ENCODE measurements around the gene MCC.
"Not testable (repeated sequence)": the region's sequence is repeated elsewhere in the genome, so short reads cannot be mapped to it uniquely, and the experiment has no call there.

The MCC gene

GRCh38 chr5:113427871-113428574 lies 60.2 kb downstream of the MCC start:
- DNase-seq (ENCODE audit: extremely low read depth in 1 of 2, low read depth in 1 of 2): no peak

- DNase-seq (ENCODE audit: extremely low read depth in 1 of 2, low read depth in 1 of 2): no peak
These were observed 62.3 kb downstream of the MCC start for GRCh38 chr5:113425909-113426308.

DNA sequence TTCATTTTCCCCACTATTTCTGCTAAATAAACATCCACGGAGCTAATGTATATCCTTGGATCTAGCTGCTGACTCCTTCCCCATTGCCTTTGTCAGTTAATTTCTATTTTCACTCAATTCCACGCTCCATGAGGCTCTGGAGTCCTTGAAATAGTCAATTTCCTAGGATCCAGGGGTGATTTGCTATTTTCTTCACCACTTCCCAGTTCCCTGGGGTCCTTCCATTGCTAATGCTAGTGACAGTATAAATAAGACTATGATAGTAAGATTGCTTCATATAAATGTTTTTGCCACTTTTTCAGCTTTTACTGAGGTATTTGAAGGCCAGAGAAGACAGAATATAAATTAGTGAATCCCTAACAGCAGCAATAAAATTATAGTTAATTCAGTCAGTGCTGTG lies 66.6 kb downstream of the MCC start:
- DNase-seq (ENCODE audit: extremely low read depth in 1 of 2, low read depth in 1 of 2): no peak

DNA sequence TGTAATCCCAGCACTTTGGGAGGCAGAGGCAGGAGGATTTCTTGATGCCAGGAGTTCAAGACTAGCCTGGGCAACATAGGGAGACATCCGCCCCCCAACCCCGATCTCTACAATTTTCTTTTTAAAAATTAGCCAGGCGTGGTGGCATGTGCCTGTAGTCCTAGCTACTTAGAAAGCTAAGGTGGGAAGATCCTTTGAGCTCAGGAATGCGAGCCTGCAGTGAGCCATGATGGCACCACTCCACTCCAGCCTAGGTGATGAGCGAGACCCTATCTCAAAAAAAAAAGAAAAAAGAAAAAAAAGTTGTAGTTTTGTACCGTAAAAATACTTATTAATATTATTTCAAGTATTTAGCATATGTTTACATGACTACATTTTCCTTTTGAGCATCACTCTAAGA lies 82.7 kb downstream of the MCC start:
- DNase-seq (ENCODE audit: extremely low read depth in 1 of 2, low read depth in 1 of 2): no peak

- DNase-seq (ENCODE audit: extremely low read depth in 1 of 2, low read depth in 1 of 2): no peak
These were observed 84.0 kb downstream of the MCC start for GRCh38 chr5:113404269-113404668.

- not testable (repeated sequence) for DNase-seq (ENCODE audit: extremely low read depth in 1 of 2, low read depth in 1 of 2)
These were observed 90.3 kb downstream of the MCC start for GRCh38 chr5:113397986-113398385.

DNA sequence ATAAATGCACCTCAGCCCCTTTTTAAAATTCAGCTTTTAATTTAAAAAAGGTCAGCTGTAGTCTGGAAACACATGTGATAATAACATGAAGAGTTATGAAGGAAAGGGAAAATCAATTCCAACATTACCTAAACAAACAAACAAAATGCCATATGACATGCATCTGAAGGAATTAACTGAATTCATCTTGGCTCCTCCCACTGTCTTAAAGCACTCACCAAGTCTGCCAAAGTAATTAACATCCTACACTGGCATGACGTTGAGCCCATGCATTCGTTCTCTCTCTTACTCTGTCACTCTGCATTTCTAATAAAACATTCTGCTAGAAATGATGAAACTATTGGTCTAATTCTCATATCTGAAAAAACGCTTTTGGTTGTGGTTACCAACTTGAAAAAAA lies 91.2 kb downstream of the MCC start:
- DNase-seq (ENCODE audit: extremely low read depth in 1 of 2, low read depth in 1 of 2): no peak

DNA sequence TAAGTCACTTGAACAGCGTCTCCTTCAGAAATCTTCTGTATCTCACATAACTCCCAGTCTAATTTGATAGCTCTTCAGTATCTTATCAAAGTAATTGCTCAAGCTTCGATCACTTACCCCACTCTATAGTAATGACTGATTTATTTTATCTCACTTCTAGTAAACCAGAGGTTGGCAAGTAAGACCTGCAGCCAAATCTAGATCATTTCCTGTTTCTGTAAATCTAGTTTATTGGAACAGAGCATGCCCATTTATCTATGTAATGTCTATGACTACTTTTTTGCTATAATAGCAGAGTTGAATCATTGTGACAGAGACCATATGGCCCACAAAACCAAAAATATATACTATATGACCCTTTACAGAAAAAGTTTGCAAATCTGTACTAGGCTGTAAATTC lies 93.6 kb downstream of the MCC start:
- DNase-seq (ENCODE audit: extremely low read depth in 1 of 2, low read depth in 1 of 2): no peak

DNA sequence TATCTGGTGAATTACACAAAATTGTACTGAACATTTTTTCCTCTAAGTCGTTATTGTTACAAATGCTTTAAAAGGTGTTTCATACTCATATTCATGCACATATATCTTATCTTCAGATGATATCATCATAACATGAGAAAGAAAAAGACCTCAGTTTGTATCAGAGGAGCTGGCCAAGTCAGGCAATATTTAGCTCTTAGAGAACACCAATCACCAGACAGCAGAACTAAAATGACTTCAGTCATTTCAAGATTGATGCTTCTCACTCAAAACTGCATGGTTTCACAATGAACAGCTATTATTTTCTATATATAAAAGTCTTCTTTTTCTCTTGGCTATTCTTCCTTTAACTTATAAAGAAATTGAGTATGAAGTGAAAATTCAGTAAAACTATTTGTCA lies 98.0 kb downstream of the MCC start:
- no peak for DNase-seq (ENCODE audit: extremely low read depth in 1 of 2, low read depth in 1 of 2)

DNA sequence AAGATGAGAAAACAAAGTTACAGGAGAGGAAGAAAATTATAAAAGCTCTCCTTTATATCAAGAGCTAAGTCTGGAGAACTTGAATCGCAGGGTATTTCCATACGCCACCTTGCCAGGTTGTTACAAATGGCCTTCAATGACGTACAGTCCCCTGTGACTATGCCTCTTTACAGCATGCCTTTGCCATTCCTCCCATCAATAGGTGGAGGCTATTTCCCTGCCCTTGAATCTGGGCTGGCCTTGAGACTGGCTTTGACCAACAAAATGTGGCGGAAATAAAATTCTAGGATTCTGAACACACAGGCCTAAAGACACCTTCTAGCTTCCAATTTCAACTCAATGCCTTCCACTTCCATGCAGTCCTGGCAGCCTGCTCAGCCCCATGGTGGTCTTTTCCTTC lies 99.1 kb downstream of the MCC start:
- DNase-seq (ENCODE audit: extremely low read depth in 1 of 2, low read depth in 1 of 2): no peak

- no peak for DNase-seq (ENCODE audit: extremely low read depth in 1 of 2, low read depth in 1 of 2)
These were observed 100.4 kb downstream of the MCC start for GRCh38 chr5:113387844-113388243.

DNA sequence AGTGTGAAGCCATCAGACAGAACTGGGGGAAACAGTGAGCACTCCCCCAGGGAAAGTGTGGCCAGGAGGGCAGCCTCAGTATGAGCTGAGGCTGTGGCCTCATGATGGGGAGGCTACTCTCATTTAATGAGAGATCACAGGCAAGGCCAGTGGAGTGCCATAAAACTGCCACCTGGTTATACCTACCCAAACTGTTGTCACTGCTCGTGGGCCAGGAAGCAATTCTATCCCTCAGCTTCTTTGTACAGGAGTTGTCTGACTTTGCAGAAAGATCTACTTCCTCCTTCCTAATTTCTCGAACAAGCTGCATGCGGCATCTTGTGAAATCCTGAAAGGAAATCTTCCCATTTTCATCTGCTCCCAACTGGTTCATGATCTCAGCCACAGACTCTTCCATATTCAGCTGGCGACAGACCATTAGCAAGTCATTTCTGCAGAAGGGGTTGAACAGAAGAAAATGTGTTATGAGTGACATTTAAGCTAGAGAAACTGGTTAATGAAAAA lies 103.4 kb downstream of the MCC start:
- no peak for DNase-seq (ENCODE audit: extremely low read depth in 1 of 2, low read depth in 1 of 2)

DNA sequence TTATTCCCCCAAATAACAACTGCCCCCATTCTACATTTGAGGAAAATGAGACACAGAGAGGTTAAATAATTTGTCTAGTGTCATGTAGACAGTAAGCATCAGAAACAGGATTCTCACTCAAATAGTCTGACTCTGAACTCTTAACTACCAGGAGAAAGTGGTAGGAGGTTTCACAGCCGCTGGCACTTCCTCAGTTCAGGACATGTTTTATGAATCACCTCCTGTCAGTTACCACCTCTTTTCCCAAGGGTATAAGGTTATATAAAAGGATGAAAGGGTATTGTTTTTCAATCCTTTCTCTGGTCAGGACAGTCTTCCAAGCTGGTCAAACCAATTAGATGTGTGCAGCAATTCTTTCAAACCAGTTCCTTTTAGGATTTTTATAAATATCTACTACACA lies 105.5 kb downstream of the MCC start:
- no peak for DNase-seq (ENCODE audit: extremely low read depth in 1 of 2, low read depth in 1 of 2)

DNA sequence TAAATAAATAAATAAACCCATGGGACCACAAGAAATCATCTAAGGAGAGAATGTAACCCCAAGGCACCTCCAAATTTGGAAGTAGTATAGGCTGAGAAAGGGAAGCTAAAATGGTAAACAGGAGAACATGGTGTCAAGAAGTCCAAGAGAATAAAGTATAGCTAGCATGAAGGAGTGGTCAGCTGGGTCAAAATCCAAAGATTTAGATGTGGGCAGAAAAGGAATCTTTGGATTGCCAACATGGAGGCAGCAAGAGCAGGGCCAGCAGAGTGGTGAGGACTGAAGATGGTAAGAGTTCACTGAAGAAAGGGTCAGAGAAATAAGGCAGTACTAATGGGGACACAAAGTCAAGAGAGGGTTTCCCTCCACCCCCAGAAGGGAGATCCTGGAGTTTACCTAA lies 106.5 kb downstream of the MCC start:
- no peak for DNase-seq (ENCODE audit: extremely low read depth in 1 of 2, low read depth in 1 of 2)

DNA sequence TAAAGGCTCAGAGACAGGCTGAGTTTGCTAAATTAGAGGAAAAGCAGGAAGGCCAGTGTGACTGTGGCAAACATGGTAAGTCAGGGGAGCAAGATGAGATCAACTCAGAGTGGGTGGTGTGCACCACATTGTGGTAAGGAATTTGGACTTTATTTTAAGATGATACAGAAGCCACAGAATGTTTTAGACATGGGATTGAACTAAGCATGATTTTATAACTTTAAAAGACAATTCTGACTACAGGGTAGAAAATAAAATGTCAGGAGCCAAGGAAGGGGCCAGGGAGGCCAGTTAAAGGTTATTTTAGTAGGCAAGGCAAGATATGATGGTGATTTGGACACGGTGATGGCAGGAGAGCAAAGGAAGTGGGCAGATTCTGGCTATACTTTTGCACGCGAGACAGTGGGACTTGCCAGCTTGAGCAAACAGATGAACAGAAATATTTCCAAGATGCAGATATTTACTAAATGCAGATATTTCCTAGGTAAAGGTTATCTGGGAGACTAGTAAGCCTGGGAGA lies 107.4 kb downstream of the MCC start:
- no peak for DNase-seq (ENCODE audit: extremely low read depth in 1 of 2, low read depth in 1 of 2)

DNA sequence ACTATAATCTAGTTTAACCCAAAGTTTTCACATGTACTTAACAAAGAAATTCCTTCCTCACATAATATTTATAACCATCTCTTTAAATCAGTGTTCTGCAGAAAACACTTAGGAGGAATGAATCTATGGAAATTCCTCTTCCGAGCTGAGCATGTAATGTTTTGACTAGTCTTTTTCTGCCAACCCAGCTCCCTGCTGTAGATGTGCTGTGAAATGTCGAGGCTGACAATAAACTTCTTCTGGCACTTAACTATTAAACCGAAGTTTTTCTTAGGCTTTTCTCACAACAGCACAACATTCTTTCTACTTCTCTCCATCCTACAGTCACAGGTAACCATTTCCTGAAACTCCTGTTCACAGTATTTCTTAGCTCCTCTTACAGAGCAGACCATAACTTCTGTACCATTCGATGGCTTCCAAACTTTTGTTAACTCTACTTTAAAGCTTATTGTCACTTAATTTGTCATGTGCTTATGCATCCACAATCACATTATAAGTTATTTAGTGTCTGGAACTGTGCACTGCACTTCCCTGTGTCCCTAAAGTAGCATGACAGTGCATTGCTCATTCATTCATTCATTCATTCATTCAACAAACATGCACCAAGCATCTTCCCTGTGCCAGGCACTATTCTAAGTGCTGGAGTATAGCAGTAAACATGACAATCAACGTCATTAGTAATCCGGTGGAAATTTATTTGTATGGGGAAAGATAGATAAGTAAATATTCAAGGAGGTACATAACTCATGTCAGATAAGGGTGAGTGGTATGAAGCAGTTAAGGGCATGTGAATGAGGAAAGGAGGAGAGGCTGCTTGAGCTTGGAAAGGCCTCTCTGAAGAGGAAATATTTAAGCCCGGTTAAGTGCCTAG lies 108.1 kb downstream of the MCC start:
- DNase-seq (ENCODE audit: extremely low read depth in 1 of 2, low read depth in 1 of 2): no peak

GRCh38 chr5:113378959-113379541 lies 109.2 kb downstream of the MCC start:
- DNase-seq (ENCODE audit: extremely low read depth in 1 of 2, low read depth in 1 of 2): peak in 1 of 2 donors; percentile 22

DNA sequence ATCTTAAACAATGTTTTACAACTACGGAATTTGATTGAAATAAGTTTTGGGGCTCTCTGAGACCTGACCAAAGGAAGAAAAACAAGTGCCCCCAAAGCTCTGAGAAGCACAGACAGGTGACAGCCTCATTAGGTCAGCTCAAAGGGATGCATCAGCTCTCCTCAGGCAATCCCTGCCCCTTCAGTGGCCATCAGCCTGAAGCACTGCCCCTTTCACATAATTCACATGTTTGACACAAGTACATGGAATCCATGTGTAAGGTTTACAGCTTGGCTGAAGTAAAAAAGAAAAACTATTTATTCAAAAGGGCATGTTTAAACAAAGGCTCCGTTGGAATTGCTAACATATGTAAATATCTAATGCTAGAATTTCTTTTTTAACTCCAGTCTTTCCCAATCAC lies 109.7 kb downstream of the MCC start:
- no peak for DNase-seq (ENCODE audit: extremely low read depth in 1 of 2, low read depth in 1 of 2)

GRCh38 chr5:113378081-113378480 lies 110.2 kb downstream of the MCC start:
- DNase-seq (ENCODE audit: extremely low read depth in 1 of 2, low read depth in 1 of 2): no peak

GRCh38 chr5:113376640-113377039 lies 111.6 kb downstream of the MCC start:
- no peak for DNase-seq (ENCODE audit: extremely low read depth in 1 of 2, low read depth in 1 of 2)

DNA sequence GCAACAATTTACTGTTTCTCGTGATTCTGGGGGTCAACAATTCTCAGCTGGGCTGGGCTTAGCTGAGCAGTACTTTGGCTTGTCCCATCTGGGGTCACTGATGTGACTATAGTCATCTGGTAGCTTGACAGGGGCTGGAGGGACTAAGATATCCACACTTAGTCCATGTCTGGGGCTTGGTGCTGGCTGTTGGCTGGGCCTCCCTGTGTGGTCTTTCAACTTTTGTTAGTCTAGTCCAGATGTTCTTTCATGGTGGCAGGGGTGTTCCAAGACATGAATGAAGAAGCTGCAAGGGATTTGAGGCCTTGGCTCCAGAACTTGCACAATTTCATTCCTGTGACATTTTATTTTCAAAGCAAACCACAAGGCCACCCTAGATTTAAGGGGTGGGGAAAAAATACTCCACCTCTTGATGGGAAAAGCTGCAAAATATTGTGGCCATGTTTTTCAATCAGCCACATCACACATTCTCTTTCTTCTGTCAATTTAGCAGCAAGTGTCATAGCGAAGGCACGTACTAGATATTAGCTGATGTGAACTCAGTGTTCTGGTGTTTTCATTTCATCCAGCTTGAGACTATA lies 112.7 kb downstream of the MCC start:
- no peak for DNase-seq (ENCODE audit: extremely low read depth in 1 of 2, low read depth in 1 of 2)

All from activated CD8-positive, alpha-beta memory T cell treated with anti-CD3 and anti-CD28 coated beads for 1 hour (primary cell).